ENCODE measurements around the gene GLS.
"Not testable (repeated sequence)": the region's sequence is repeated elsewhere in the genome, so short reads cannot be mapped to it uniquely, and the experiment has no call there.

GLS gene

GRCh38 chr2:190973726-190974628 lies 93.4 kb downstream of the GLS start:
- no peak for DNase-seq

- DNase-seq, result no peak
These were observed 94.2 kb downstream of the GLS start for GRCh38 chr2:190974629-190975361.

GRCh38 chr2:190976521-190976920 lies 95.9 kb downstream of the GLS start:
- no peak for DNase-seq

- no peak for DNase-seq
These were observed 96.9 kb downstream of the GLS start for GRCh38 chr2:190977505-190977904.

GRCh38 chr2:190978389-190979053 lies 97.9 kb downstream of the GLS start:
- no peak for DNase-seq

GRCh38 chr2:190979906-190980629 lies 99.4 kb downstream of the GLS start:
- no peak for DNase-seq

GRCh38 chr2:190980630-190981209 lies 100.1 kb downstream of the GLS start:
- no peak for DNase-seq

GRCh38 chr2:190981333-190981732 lies 100.7 kb downstream of the GLS start:
- no peak for DNase-seq

GRCh38 chr2:190981733-190982132 lies 101.1 kb downstream of the GLS start:
- no peak for DNase-seq

- DNase-seq, result no peak
These were observed 101.8 kb downstream of the GLS start for GRCh38 chr2:190982262-190983034.

GRCh38 chr2:190984595-190984994 lies 104.0 kb downstream of the GLS start:
- DNase-seq, result no peak

- no peak for DNase-seq
These were observed 105.8 kb downstream of the GLS start for GRCh38 chr2:190986221-190986953.

- no peak for DNase-seq
These were observed 106.5 kb downstream of the GLS start for GRCh38 chr2:190987116-190987515.

- no peak for DNase-seq
These were observed 107.3 kb downstream of the GLS start for GRCh38 chr2:190987938-190988337.

- DNase-seq, result no peak
These were observed 108.3 kb downstream of the GLS start for GRCh38 chr2:190988910-190989309.

GRCh38 chr2:190990132-190990531 lies 109.5 kb downstream of the GLS start:
- DNase-seq, result no peak

GRCh38 chr2:190993292-190993643 lies 112.6 kb downstream of the GLS start:
- DNase-seq, result no peak

GRCh38 chr2:190994148-190994547 lies 113.5 kb downstream of the GLS start:
- no peak for DNase-seq

- not testable (repeated sequence) for DNase-seq
These were observed 114.7 kb downstream of the GLS start for GRCh38 chr2:190995315-190995714.

- DNase-seq, result no peak
These were observed 115.8 kb downstream of the GLS start for GRCh38 chr2:190996338-190996946.

GRCh38 chr2:190996947-190997346 lies 116.3 kb downstream of the GLS start:
- no peak for DNase-seq
